Activated CD8-positive, alpha-beta memory T cell treated with anti-CD3 and anti-CD28 coated beads for 36 hours (primary cell): ENCODE results near the gene DNAI7. TPM values are rescaled to one million over a fixed set of nuclear protein-coding genes. Genes with fewer than 3 reads are reported as not detected.

Source experiments
- CTCF ChIA-PET: fragments of 350-600 bp; sonication (Branson Sonifier 250); formaldehyde crosslinking; loops from one replicate; lab custom pipeline; 2021; ENCODE audit warnings: antibody characterized with exemption; lab: Charles Lee
- POLR2A ChIA-PET: fragments of 350-600 bp; sonication (Branson Sonifier 250); formaldehyde crosslinking; loops from one replicate; lab custom pipeline; 2021; ENCODE audit warnings: antibody characterized with exemption; lab: Charles Lee
- total RNA-seq, 2 experiments: library from RNA; stranded (reverse); gene quantifications; one replicate each; pipeline ENCODE4 v1.2.3, GENCODE V29; 2021

The DNAI7 gene
- total RNA-seq, 2 experiments from 2014 or later, result 0.10 TPM; not detected in 1

DNA sequence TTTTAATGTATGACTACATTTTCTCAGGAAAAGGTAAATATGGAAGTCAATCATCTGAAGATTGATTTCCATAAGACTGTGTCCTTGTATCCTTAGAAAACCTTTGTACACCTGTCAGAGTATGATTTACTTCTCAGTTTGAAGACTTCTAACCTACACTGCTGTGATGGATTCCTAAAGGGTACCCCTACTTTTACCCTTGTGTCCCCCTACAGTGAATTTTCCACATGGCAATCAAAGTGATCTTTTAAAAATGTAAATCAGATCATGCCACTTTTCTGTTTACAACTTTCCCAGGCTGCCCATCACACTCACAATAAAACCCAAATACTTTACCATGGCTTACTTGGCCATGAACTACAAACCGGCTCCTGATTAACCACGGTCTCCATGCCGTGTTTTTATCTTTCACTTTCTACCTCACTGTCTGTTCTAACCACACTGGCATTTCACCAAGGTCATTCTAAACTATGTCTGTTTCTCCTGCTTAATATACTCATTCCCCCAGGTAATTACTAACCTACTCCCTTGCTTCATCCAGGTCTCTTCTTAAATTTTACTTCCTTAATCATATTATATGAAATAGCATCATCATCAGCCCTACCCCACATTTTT, 8.1 kb downstream of the DNAI7 start:
- POLR2A ChIA-PET, result no interaction called here
- CTCF ChIA-PET, result no interaction called here

DNA sequence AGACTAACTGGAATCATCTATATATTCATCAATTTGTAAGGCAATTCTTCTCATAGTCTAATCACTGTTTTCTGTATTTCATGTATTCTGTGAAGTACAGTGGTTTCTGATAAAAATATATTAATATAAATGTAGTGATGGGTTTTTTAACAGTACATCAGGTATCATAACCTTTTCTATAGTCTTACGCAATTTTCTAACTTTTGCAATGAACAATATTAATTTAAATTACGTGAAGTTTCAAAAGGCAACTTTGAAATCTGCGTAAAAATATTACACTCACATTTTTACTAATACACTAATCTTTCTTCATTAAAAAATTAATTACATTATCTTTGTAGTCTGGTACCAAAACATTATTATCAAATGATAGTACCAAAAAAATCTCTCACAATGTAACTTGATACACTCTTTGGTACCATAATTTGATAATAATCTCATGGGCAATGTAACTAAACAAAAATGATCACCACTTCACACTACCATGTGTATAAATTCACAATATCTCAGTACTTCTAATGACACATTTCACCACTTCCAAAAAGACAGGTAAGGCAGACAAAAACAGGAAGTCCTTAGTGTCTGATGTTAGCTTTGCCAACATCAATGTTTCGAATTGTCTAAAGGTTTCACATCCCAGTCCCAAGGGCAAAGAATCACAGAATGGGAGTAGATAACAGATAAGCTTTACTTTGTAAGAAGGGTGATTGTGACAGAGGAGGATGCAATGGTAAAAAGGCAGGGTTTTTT, 8.7 kb downstream of the DNAI7 start:
- POLR2A ChIA-PET, result no interaction called here
- CTCF ChIA-PET, result no interaction called here

DNA sequence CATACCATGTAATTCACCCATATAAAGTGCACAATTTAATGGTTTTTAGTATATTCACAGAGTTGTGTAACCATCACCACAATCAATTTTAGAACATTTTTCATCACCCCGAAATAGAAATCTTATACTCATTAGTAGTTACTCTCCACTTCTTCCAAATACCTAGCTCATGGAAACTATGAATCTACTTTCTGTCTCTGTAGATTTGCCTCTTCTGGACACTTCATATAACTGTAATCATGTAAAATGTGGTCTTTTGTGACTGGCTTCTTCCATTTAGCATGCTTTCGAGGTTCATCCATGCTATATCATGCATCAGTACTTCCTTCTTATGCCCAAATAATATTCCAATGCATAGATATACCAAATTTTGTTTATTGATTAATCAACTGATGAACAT, 10.8 kb downstream of the DNAI7 start:
- ChIA-PET POLR2A (no interaction called here), CTCF (no interaction called here)

DNA sequence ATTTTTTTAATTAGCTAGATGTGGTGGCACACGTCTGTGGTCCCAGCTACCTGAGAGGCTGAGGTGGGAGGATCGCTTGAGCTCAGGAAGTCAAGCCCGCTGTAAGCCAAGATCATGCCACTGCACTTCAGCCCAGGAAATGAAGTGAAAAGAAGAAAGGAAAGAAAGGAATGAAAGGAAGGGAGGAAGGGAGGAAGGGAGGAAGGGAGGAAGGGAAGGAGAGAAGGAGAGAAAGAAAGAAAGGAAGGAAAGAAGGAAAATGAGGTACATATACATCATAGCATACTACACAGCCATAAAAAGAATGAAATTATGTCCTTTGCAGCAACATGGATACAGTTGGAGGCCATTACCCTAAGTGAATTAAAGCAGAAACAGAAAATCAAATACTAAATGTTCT, 12.2 kb downstream of the DNAI7 start:
- CTCF ChIA-PET, result no interaction called here
- POLR2A ChIA-PET, result no interaction called here

DNA sequence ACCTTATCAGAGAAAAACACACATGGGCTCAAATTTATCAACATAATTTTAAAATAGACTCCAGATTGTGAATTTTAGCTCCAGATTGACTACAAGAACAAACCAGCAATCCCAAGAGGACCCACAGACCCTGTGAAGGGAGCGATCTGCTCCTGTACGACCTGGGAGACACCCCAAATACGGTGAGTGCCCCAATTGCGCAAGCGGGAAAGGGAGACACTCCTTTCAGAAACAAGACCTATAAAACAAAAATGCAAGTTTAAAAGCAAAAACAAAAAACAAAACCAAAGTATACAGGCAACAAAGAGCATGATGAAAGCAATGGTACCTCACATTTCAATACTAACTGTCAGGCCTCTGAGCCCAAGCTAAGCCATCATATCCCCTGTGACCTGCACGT, 32.1 kb downstream of the DNAI7 start:
- POLR2A ChIA-PET, result no interaction called here

DNA sequence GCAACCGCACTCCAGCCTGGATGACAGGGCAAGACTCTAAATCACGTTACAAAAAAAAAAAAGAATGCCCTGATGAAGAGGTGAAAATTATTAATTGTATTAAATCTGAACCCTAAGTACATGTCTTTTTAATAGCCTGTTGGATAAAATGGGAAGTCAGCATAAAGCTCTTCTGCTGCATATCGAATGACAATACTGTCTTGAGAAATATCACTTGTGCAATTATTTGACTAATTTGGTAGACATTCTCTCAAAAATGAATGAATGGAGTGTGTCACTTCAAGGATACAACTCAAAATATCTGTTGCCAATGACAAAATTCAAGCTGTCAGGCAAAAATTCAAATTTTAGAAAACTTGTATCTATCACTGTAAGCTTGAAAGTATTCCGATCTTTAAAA, 38.9 kb downstream of the DNAI7 start:
- ChIA-PET CTCF (interaction anchor here (0.7 kb wide), 1 partner anchor 144 kb away, joined by 3 read pairs; no protein-coding TSS in a partner anchor), POLR2A (no interaction called here)

More for the DNA sequence above, 32.1 kb downstream of the DNAI7 start:
- CTCF ChIA-PET, result no interaction called here

DNA sequence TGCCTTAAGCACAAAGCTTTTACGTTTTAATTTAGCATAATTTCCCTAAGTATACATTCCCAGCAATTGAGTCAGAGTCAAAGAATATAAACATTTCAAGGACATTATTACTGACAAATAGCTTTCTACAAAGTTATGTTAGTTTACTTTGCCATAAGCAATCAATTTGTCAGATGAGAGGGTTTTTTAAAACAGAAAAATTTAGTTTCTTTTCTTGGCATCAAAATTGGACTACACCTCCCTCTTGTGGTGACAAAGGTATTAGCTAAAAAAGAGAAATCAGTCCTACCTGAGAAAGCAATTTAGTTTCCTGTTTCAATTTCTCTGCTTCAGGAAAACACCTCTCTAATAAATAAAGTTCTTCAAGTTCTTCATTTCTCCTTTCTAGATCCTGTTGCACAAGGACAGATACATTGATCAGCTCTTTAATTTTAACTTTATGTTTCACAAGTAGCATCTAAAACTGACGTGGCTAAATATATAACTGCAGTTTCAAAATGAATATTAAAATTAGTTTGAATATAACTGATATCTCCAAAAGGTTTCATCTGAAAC, 39.9 kb downstream of the DNAI7 start:
- ChIA-PET POLR2A (no interaction called here), CTCF (interaction anchor here (1.1 to 1.3 kb wide), 3 partner anchors 10 to 232 kb away, joined by 3 to 4 read pairs (median 3); no protein-coding TSS in a partner anchor)

DNA sequence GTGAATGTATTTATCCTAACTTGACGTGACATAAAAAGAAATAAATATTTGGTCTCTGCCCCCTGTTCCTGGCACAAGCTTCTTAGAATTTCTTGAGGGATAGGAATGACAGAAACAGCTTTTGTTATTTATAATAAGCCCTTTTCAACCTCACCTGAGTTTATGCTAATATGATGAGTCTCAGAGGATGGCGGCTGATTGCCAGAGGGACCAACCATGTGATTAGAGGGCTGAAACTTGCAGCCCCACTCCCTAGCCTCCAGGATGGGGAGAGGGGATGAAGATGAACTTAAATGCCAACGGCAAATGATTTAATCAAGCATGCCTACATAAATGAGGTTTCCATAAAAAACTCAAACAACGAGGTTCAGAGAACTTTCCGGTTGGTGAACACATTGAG, 42.9 kb downstream of the DNAI7 start:
- CTCF ChIA-PET, result interaction anchor here (1.0 kb wide), 1 partner anchor 21 kb away, joined by 4 read pairs; no protein-coding TSS in a partner anchor
- POLR2A ChIA-PET, result no interaction called here

DNA sequence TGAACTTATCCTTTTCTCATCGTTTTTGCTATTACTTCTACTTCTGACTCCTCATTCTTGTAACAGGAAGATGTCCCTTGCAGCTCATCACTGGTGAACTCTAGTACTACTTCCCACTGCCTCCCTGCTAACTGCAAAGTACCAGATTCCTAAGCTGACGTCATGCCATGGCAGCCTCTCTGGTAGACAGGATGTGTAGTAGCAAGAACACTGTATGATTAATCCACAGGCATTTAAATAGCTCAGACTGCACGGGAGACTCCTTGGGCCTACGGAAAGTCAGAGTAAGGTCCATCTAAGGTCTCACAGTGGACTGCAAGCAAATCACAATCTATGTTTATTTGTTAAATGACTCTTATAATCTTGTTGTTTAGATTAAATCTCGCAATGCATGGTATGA, 43.5 kb downstream of the DNAI7 start:
- ChIA-PET CTCF (no interaction called here), POLR2A (no interaction called here)

DNA sequence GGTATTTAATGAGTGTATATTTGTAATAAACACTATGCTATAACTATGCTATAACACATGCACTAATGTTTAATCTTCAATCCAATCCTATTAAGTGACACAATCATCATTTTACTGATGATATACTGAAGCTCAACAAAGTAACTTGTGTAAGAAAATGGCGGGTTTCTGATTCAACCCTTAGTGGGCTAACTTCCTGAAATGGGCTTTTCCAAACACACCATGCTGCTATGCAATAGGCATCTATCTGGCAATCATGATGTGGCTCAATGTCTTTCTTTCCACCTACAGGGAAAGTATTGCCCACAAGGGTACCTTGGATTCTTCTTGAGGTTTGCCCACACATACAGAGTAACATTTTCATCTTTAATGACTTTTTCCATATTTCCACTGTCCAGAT, 48.3 kb downstream of the DNAI7 start:
- CTCF ChIA-PET, result interaction anchor here (0.7 kb wide), 1 partner anchor 11 kb away, joined by 3 read pairs; no protein-coding TSS in a partner anchor
- POLR2A ChIA-PET, result no interaction called here

DNA sequence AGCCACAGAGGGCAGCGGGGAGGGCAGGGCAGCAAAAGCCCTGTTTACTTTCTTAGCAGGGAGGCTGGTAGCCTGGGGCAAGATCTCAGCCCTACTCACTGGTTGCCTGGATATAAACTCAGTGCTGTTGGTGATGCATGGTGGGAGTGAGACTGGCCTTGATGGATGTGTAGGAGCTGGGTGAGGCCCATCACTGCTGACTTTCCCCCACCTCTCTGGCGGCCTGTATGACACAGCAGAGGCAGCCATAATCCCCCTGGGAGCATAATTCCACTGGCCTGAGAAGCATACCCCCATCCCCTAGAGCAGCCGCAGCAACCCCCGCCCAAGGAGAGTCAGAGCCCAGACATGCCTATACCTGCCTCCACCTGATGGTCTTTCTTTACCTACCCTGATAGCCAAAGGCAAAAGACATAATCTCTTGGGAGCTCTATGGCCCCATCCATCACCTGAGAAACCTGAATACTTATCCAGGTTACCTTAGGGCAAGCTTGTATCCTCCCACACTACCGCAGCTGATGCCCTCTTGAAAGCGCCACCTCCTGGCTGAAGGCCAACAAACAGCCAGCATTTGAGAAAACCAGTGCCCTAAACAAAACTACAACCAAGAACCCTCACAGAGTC, 59.3 kb downstream of the DNAI7 start:
- ChIA-PET CTCF (interaction anchor here (0.6 to 1.2 kb wide), 2 partner anchors 11 to 19 kb away, joined by 3 read pairs; no protein-coding TSS in a partner anchor), POLR2A (no interaction called here)

DNA sequence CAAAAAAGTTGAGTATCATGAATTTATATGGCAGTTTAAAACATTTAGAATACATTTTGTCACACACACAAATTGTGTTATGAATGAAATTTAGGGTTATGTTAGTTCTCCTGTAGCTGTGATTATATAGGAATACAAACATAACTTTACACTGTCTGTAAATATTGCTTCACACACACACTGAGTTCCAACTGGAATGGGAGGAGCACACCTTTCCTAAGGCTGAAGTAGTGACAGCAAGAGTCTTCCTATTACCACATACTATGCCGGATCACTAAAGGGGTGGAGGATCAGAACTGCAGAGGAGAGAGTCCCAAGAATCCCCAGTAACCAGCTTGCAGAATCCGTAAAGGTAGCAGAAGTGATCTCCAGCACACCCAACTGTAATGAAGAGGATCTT, 63.7 kb downstream of the DNAI7 start:
- CTCF ChIA-PET, result interaction anchor here (1.0 to 1.9 kb wide), 3 partner anchors 21 to 148 kb away, joined by 4 to 11 read pairs (median 4); no protein-coding TSS in a partner anchor
- POLR2A ChIA-PET, result no interaction called here

DNA sequence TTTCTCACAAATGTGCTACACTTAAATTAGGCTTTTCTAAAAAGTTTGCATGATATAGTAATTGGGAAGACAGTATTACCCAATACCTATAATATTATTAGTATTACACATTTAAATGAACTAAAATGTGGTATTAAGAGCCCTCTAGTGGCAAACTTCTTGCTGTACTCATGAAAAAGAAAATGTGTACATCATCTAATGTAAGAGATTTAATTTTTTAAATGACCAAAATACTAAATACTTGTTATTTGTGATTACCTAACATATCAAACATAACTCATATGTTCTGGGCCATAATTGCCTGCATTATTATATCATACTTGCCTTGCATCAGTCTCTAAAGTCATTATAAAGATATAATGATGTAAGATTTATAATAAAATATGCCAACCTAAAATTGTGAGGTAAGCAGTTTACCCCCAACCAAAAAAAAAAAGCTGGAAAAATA, 64.2 kb downstream of the DNAI7 start:
- ChIA-PET POLR2A (no interaction called here), CTCF (interaction anchor here (0.6 to 1.9 kb wide), 5 partner anchors 22 to 148 kb away, joined by 3 to 11 read pairs (median 4); no protein-coding TSS in a partner anchor)

DNA sequence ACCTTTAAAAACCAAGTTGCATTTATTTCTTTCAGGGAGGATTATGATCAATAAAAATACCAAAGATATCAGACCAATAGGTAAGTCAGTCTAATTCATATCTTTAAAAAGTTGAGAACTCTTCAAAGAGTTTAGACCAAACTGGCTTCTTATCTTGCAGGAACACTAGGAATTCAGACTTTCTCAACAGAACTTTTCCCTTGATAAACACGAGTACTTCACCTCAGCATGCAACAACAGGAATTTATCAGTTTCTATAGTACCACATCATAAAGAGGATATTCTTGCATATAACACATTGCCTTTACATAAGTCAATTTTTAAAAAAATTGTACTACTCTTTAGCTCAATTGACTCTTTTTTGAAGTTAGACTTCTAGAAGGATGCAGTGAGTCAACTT, 68.2 kb downstream of the DNAI7 start:
- ChIA-PET CTCF (interaction anchor here (0.5 to 1.2 kb wide), 3 partner anchors 115 to 166 kb away, joined by 3 to 6 read pairs (median 6); no protein-coding TSS in a partner anchor), POLR2A (no interaction called here)

DNA sequence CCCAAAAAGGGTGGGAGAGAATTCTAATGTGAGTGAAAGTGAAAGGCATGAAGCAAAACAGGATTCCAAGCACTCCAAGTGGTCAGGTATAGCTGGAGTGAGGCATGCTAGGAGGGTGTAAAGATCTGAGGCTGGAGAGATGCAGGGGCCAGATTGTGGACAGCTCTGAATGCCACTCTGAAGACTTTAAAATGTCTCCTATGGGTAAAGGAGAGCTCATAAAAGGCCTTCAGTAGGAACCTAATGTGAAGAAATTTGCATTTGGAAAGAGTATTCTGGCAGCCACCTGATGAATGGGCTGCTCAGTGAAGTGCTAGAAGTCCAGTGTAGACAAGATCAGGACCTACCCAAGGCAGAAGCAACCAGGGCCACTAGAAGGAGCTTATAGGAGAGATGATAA, 68.9 kb downstream of the DNAI7 start:
- POLR2A ChIA-PET, result no interaction called here
- CTCF ChIA-PET, result interaction anchor here (0.5 to 1.2 kb wide), 2 partner anchors 114 to 134 kb away, joined by 6 read pairs; no protein-coding TSS in a partner anchor

DNA sequence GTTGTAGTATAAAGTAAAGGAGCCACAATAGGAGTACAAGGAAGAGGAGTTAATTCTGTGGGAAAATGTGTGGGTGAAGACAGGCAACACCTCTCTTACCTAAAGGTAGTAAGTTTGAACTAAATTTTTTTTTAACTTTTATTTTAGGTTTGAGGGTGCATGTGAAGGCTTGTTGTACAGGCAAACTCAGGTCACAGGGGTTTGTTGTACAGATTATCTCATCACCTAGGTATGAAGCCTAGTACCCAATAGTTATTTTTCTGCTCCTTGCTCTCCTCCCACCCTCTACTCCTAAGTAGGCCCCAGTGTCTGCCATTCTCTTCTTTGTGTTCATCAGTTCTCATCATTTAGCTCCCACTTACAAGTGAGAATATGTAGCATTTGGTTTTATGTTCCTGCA, 70.5 kb downstream of the DNAI7 start:
- ChIA-PET POLR2A (no interaction called here), CTCF (no interaction called here)

DNA sequence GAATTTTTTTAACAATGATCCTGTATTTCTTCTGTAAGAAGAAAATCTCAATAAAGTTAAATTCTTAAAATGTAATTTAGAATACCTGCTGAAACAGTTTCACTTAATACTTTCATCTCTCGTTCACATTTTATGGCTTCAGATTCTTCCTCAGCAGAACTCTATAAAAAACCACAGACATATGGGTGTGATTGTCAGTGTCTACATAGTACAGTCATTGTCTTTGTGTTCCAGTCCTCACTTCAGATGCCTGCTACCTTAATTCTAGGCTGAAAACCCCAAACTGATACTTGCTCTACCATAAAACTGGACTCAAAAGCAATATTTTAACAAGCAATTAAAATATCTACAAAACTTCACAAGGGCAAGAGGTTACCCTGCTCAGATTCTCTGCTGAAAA, 71.8 kb downstream of the DNAI7 start:
- ChIA-PET CTCF (no interaction called here), POLR2A (no interaction called here)

DNA sequence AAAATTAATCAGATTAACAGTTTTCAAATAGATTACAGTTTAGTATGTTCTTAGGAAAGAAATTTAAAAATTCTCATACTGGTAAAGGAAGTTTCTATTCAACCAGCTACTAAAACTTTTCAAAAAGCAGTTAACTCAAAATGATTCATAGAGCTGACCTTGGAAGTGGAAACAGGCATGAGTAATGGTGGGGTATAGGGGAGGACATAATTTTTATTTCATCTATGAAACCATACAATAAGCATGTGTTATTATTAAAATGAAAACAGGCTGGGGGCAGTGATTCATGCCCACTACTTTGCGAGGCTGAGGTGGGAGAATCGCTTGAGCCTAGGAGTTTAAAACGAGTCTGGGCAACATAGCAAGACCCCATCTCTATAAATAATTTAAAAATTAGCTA, 73.0 kb downstream of the DNAI7 start:
- ChIA-PET POLR2A (interaction anchor here (0.7 kb wide), 1 partner anchor 67 kb away, joined by 5 read pairs; no protein-coding TSS in a partner anchor), CTCF (interaction anchor here (0.6 to 0.8 kb wide), 4 partner anchors 9 to 211 kb away, joined by 3 to 5 read pairs (median 4); no protein-coding TSS in a partner anchor)

DNA sequence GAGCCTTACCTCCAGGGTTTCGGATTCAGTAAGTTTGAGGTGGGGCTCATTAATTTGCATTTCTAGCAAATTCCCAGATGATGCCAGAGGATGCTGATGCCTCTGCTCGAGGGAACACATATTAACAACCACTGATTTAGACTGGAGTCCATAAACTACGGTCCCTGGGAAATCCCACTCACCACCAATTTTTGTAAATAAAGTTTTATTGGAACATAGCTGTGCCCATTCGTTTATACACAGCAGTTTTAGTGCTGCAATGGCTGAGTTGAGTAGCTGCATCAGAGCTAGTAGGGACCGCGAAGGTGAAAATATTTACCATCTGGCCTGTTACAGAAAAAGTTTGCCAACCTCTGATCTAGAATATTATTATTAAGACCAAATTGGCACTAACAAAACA, 73.8 kb downstream of the DNAI7 start:
- ChIA-PET POLR2A (no interaction called here), CTCF (interaction anchor here (0.7 to 0.8 kb wide), 2 partner anchors 9 to 71 kb away, joined by 3 to 5 read pairs; no protein-coding TSS in a partner anchor)
